GM19438 (cell line): ENCODE measurements around the gene GNA14.
"Not testable (repeated sequence)": the region's sequence is repeated elsewhere in the genome, so short reads cannot be mapped to it uniquely, and the experiment has no call there.

Experiments used
- ATAC-seq: cut with Tn5 transposase; IDR thresholded peaks from one replicate; pipeline ENCODE4 v1.9.1; 2021; ENCODE audit warnings: low read depth; ENCODE audit not compliant: unreplicated experiment

The GNA14 gene

GRCh38 chr9:77455312-77455927 lies 192.7 kb downstream of the GNA14 start:
- ATAC-seq = no peak

- ATAC-seq = no peak
Observed at GRCh38 chr9:77454663-77455062, 193.5 kb downstream of the GNA14 start.

- ATAC-seq = no peak
Observed at GRCh38 chr9:77453825-77454647, 194.1 kb downstream of the GNA14 start.

- ATAC-seq = no peak
Observed at GRCh38 chr9:77451507-77451906, 196.6 kb downstream of the GNA14 start.

- no peak for ATAC-seq
Observed at GRCh38 chr9:77450085-77450475, 198.0 kb downstream of the GNA14 start.

GRCh38 chr9:77449240-77450084 lies 198.7 kb downstream of the GNA14 start:
- no peak for ATAC-seq

- no peak for ATAC-seq
Observed at GRCh38 chr9:77447646-77448045, 200.5 kb downstream of the GNA14 start.

GRCh38 chr9:77442436-77442835 lies 205.7 kb downstream of the GNA14 start:
- no peak for ATAC-seq

- ATAC-seq = not testable (repeated sequence)
Observed at GRCh38 chr9:77441124-77441523, 207.0 kb downstream of the GNA14 start.

- ATAC-seq = no peak
Observed at GRCh38 chr9:77440057-77440456, 208.1 kb downstream of the GNA14 start.

- ATAC-seq = no peak
Observed at GRCh38 chr9:77438653-77439052, 209.5 kb downstream of the GNA14 start.

GRCh38 chr9:77435688-77436087 lies 212.4 kb downstream of the GNA14 start:
- ATAC-seq = no peak

GRCh38 chr9:77435277-77435676 lies 212.8 kb downstream of the GNA14 start:
- ATAC-seq = no peak

GRCh38 chr9:77433675-77434445 lies 214.3 kb downstream of the GNA14 start:
- peak; percentile 89 for ATAC-seq

- no peak for ATAC-seq
Observed at GRCh38 chr9:77432053-77432452, 216.1 kb downstream of the GNA14 start.

- no peak for ATAC-seq
Observed at GRCh38 chr9:77429928-77430327, 218.2 kb downstream of the GNA14 start.

- no peak for ATAC-seq
Observed at GRCh38 chr9:77427256-77427927, 220.7 kb downstream of the GNA14 start.

- no peak for ATAC-seq
Observed at GRCh38 chr9:77426712-77427111, 221.4 kb downstream of the GNA14 start.

GRCh38 chr9:77424993-77425392 lies 223.1 kb downstream of the GNA14 start:
- ATAC-seq = no peak

- ATAC-seq = no peak
Observed at GRCh38 chr9:77423841-77424240, 224.3 kb downstream of the GNA14 start.
